Karpas-422 (cell line): ENCODE results near the gene VPS52. TPM values are rescaled to one million over a fixed set of nuclear protein-coding genes. Genes with fewer than 3 reads are reported as not detected.
"Not testable (repeated sequence)": the region's sequence is repeated elsewhere in the genome, so short reads cannot be mapped to it uniquely, and the experiment has no call there.

ENCODE experiments used
- DNase-seq: peaks from one replicate; pipeline ENCODE4 v3.0.0-alpha.2; 2015
- H2AFZ ChIP-seq: fragments of 200-600 bp; sonication (generic); 2 replicates; pipeline ENCODE4 v1.6.1; 2014; ENCODE audit warnings: antibody characterized with exemption, low read length, mixed read lengths
- H3K27ac ChIP-seq: fragments of 200-600 bp; sonication (generic); 2 replicates; pipeline ENCODE4 v1.5.1; 2014; ENCODE audit warnings: mild to moderate bottlenecking, low read length, moderate library complexity
- H3K27me3 ChIP-seq: fragments of 200-600 bp; sonication (generic); 2 replicates; pipeline ENCODE4 v1.6.1; 2014; ENCODE audit warnings: low read length, mixed read lengths
- H3K36me3 ChIP-seq: fragments of 200-600 bp; sonication (generic); 2 replicates; pipeline ENCODE4 v1.6.1; 2014; ENCODE audit warnings: low read length, mixed read lengths; ENCODE audit not compliant: insufficient read depth
- H3K4me1 ChIP-seq: fragments of 200-600 bp; sonication (generic); 2 replicates; pipeline ENCODE4 v1.6.1; 2014; ENCODE audit warnings: mild to moderate bottlenecking, low read length, mixed read lengths
- H3K4me2 ChIP-seq: fragments of 200-600 bp; sonication (generic); 2 replicates; pipeline ENCODE4 v1.6.1; 2014; ENCODE audit warnings: low read length, low read depth, mild to moderate bottlenecking; ENCODE audit not compliant: poor library complexity, severe bottlenecking
- H3K4me3 ChIP-seq: fragments of 200-600 bp; sonication (generic); 2 replicates; pipeline ENCODE4 v1.5.1; 2014; ENCODE audit warnings: mild to moderate bottlenecking, antibody characterized with exemption, low read length, mixed read lengths
- H3K79me2 ChIP-seq: fragments of 200-600 bp; sonication (generic); 2 replicates; pipeline ENCODE4 v1.6.1; 2014; ENCODE audit warnings: mild to moderate bottlenecking, low read length, mixed read lengths
- H3K9ac ChIP-seq: fragments of 200-600 bp; sonication (generic); 2 replicates; pipeline ENCODE4 v1.6.0; 2014; ENCODE audit warnings: low read length
- H3K9me2 ChIP-seq: fragments of 200-600 bp; sonication (generic), shearing (Covaris generic); replicated peaks from 2 replicates; pipeline ENCODE4 v1.6.0; 2014; ENCODE audit warnings: mild to moderate bottlenecking, low read length, moderate library complexity; ENCODE audit not compliant: insufficient read depth
- H3K9me3 ChIP-seq: fragments of 300-700, 200-600 bp; sonication (generic); 2 replicates; pipeline ENCODE4 v1.6.1; 2014; ENCODE audit warnings: low read length, mixed read lengths
- H4K20me1 ChIP-seq: fragments of 200-600 bp; sonication (generic); 2 replicates; pipeline ENCODE4 v1.6.1; 2014; ENCODE audit warnings: mild to moderate bottlenecking, antibody characterized with exemption, low read length, low read depth; ENCODE audit not compliant: insufficient read depth
- total RNA-seq: library from RNA; depleted of rRNA; stranded (reverse); fragments of >200 nt; shearing (Covaris generic); gene quantifications from 2 replicates; pipeline ENCODE4 v1.2.3, GENCODE V29; 2014; ENCODE audit warnings: low replicate concordance

Gene VPS52
- total RNA-seq, 1 experiment from 2014 or later, result 76.5 TPM

- peak overlapping the region; percentile 94 for H3K4me2 ChIP-seq
- H2AFZ ChIP-seq, result peak overlapping the region; percentile 100
- no peaks in the 10 kb centered on the region for H3K9me3 ChIP-seq
- H3K9ac ChIP-seq, result peak overlapping the region; percentile 73
- no peaks in the 10 kb centered on the region for H3K27me3 ChIP-seq
- H3K9me2 ChIP-seq, result no peaks in the 10 kb centered on the region
- H3K27ac ChIP-seq, result peak overlapping the region; percentile 42
- no peaks in the 10 kb centered on the region for H4K20me1 ChIP-seq
- peaks cover 17% of the 10 kb centered on the region for H3K79me2 ChIP-seq
- H3K4me1 ChIP-seq, result peaks cover 24% of the 10 kb centered on the region
- H3K4me3 ChIP-seq, result peak overlapping the region; percentile 73
- peak; percentile 96 for DNase-seq
- H3K36me3 ChIP-seq, result peaks cover 7% of the 10 kb centered on the region; the same call in 1 of the 2 replicates
Observed at GRCh38 chr6:33247977-33248642, 23.6 kb downstream of the VPS52 start.

DNA sequence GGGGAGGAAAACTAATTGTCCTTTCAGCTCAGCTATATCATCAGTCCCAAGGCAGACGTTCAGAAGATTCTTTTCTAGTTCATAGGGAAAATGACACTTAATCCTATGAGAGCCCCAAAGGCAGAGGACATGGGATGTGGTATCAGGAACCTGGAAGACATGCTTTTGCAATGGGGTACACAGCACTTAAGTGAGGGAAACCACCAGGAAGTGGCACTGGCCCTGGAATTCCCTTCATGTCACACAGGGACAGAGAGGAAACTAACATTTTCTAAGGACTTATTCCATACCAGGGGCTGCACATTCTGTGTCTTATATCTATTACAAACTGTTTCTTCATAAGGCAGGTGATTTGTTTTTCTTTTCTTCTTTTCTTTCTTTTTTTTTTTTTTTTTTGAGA lies 28.2 kb downstream of the VPS52 start:
- H3K9me2 ChIP-seq, result no peaks in the 10 kb centered on the region
- H3K9ac ChIP-seq, result no peak overlapping the region
- H3K4me2 ChIP-seq, result no peak overlapping the region
- no peaks in the 10 kb centered on the region for H4K20me1 ChIP-seq
- no peak overlapping the region for H3K27ac ChIP-seq
- H2AFZ ChIP-seq, result no peak overlapping the region
- no peaks in the 10 kb centered on the region for H3K27me3 ChIP-seq
- peaks cover 7% of the 10 kb centered on the region for H3K4me1 ChIP-seq
- DNase-seq, result no peak
- no peaks in the 10 kb centered on the region for H3K36me3 ChIP-seq
- H3K4me3 ChIP-seq, result no peak overlapping the region
- no peaks in the 10 kb centered on the region for H3K9me3 ChIP-seq
- no peaks in the 10 kb centered on the region for H3K79me2 ChIP-seq

DNA sequence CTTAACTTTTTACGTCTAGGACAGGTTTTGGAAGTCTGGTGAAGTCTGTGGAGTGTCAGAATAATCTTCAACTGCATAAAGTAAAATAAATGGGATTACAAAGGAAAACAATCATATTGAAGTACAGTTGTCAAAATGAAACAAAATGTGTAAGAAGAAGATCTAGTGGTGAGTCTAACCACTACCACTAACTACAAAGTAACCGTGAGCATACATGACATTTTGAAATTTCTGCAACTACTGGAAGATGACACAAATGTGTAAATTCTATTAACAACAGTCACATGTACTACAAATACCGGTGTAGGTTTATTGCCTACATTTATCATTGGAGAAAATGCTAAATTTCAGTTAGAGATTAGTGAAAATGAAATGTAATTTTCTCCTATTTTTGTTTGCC lies 29.7 kb downstream of the VPS52 start:
- no peak overlapping the region for H3K27ac ChIP-seq
- no peak overlapping the region for H2AFZ ChIP-seq
- no peak overlapping the region for H3K4me2 ChIP-seq
- no peak overlapping the region for H3K4me3 ChIP-seq
- no peaks in the 10 kb centered on the region for H3K27me3 ChIP-seq
- no peaks in the 10 kb centered on the region for H3K79me2 ChIP-seq
- H3K9me2 ChIP-seq, result no peaks in the 10 kb centered on the region
- DNase-seq, result no peak
- no peak overlapping the region for H3K9ac ChIP-seq
- no peaks in the 10 kb centered on the region for H3K4me1 ChIP-seq
- H4K20me1 ChIP-seq, result no peaks in the 10 kb centered on the region
- no peaks in the 10 kb centered on the region for H3K36me3 ChIP-seq
- H3K9me3 ChIP-seq, result no peaks in the 10 kb centered on the region

DNA sequence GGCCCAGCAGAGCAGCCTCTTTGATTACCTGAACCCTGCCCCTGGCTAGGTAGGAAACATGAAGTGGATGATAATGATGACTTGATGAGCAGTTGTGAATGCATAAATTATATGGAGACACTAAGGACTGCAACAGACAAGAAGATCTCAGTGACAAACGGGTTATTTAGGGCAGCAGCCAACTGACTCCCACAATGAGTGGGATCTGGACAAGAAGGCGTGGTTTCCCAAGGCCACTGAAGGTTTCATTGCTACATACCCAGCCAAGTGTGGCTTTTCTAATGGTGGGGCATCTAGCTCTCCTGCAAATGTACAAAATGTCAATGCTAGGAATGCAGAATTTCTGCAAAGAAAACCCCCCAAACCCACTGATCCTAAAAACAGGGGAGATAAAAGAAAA lies 33.9 kb downstream of the VPS52 start:
- H3K27me3 ChIP-seq, result no peaks in the 10 kb centered on the region
- no peaks in the 10 kb centered on the region for H3K9me2 ChIP-seq
- no peak overlapping the region for H2AFZ ChIP-seq
- H4K20me1 ChIP-seq, result no peaks in the 10 kb centered on the region
- H3K4me3 ChIP-seq, result no peak overlapping the region
- no peaks in the 10 kb centered on the region for H3K79me2 ChIP-seq
- H3K4me1 ChIP-seq, result no peaks in the 10 kb centered on the region
- H3K36me3 ChIP-seq, result no peaks in the 10 kb centered on the region
- no peak overlapping the region for H3K27ac ChIP-seq
- H3K4me2 ChIP-seq, result no peak overlapping the region
- H3K9ac ChIP-seq, result no peak overlapping the region
- DNase-seq, result no peak
- H3K9me3 ChIP-seq, result no peaks in the 10 kb centered on the region

GRCh38 chr6:33236852-33237251 lies 34.8 kb downstream of the VPS52 start:
- Histone ChIP-seq H2AFZ (no peak overlapping the region), H3K79me2 (no peaks in the 10 kb centered on the region), H3K27ac (no peak overlapping the region), H4K20me1 (no peaks in the 10 kb centered on the region), H3K27me3 (no peaks in the 10 kb centered on the region), H3K9me3 (no peaks in the 10 kb centered on the region), H3K9me2 (no peaks in the 10 kb centered on the region), H3K4me1 (no peaks in the 10 kb centered on the region), H3K4me3 (no peak overlapping the region), H3K9ac (no peak overlapping the region), H3K4me2 (no peak overlapping the region), H3K36me3 (no peaks in the 10 kb centered on the region)
- DNase-seq, result no peak

- Histone ChIP-seq H2AFZ (no peak overlapping the region), H3K9ac (no peak overlapping the region), H3K4me2 (no peak overlapping the region), H3K27ac (no peak overlapping the region), H3K79me2 (no peaks in the 10 kb centered on the region), H3K4me3 (no peak overlapping the region), H3K4me1 (no peaks in the 10 kb centered on the region), H3K9me3 (no peaks in the 10 kb centered on the region), H3K27me3 (no peaks in the 10 kb centered on the region), H4K20me1 (no peaks in the 10 kb centered on the region), H3K9me2 (no peaks in the 10 kb centered on the region), H3K36me3 (no peaks in the 10 kb centered on the region)
- DNase-seq, result no peak
Observed at GRCh38 chr6:33236328-33236727, 35.3 kb downstream of the VPS52 start.

DNA sequence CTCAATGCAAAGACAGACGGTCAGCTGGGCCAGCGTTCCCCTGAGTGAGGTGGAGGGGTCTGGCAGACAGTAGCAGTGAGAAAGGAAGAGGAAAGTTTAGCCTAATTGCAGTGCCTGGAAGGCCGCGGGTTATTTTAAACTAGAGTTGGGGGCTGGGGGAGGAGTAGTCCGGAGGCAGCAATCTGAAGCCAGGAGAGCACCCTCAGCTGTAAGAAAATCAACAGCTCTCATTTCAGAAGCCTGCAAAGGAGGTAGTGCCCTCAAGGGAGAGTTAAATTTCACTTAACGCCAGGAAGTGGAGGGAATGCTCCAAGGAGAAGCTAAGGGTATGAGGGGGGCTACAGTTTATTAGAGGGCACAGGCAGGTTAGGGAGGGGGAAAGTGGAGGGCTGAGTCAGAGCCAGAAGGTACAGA lies 36.4 kb downstream of the VPS52 start:
- Histone ChIP-seq H3K36me3 (no peaks in the 10 kb centered on the region), H3K4me1 (no peaks in the 10 kb centered on the region), H3K9me2 (no peaks in the 10 kb centered on the region), H3K9ac (no peak overlapping the region), H4K20me1 (no peaks in the 10 kb centered on the region), H3K4me2 (no peak overlapping the region), H3K79me2 (no peaks in the 10 kb centered on the region), H3K27me3 (no peaks in the 10 kb centered on the region), H2AFZ (no peak overlapping the region), H3K9me3 (no peaks in the 10 kb centered on the region), H3K27ac (no peak overlapping the region), H3K4me3 (no peak overlapping the region)
- DNase-seq, result no peak

- not testable (repeated sequence) for DNase-seq, H3K27ac ChIP-seq, H4K20me1 ChIP-seq, H2AFZ ChIP-seq, H3K9me3 ChIP-seq, H3K36me3 ChIP-seq, H3K79me2 ChIP-seq, H3K9ac ChIP-seq, H3K4me1 ChIP-seq, H3K27me3 ChIP-seq, H3K4me2 ChIP-seq, H3K4me3 ChIP-seq, H3K9me2 ChIP-seq
Observed at GRCh38 chr6:33226503-33227120, 45.1 kb downstream of the VPS52 start.
